Measurements from ENCODE around the gene URB2.
"Not testable (repeated sequence)": the region's sequence is repeated elsewhere in the genome, so short reads cannot be mapped to it uniquely, and the experiment has no call there.

The URB2 gene

DNA sequence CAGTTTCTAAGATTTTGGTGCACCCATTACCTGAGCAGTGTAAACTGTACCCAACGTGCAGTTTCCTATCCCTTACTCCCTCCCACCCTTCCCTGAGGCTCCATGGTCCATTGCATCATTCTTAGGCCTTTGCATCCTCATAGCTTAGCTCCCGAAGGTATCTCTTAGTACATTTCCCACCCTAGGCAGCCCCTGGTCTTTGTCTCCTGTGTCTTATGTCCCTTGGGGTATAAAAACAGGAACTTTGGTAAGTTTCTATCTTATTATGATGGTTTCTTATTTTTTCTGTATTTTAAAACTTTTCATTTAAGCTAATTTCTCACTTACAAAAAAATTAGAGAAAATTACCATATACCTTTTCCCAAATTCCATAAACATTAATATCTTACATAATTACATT is 78.1 kb downstream of the URB2 start:
- H3K27ac ChIP-seq = no peak overlapping the region
- DNase-seq (ENCODE audit: low spot score) = no peak
- TF ChIP-seq, protein P1, sequence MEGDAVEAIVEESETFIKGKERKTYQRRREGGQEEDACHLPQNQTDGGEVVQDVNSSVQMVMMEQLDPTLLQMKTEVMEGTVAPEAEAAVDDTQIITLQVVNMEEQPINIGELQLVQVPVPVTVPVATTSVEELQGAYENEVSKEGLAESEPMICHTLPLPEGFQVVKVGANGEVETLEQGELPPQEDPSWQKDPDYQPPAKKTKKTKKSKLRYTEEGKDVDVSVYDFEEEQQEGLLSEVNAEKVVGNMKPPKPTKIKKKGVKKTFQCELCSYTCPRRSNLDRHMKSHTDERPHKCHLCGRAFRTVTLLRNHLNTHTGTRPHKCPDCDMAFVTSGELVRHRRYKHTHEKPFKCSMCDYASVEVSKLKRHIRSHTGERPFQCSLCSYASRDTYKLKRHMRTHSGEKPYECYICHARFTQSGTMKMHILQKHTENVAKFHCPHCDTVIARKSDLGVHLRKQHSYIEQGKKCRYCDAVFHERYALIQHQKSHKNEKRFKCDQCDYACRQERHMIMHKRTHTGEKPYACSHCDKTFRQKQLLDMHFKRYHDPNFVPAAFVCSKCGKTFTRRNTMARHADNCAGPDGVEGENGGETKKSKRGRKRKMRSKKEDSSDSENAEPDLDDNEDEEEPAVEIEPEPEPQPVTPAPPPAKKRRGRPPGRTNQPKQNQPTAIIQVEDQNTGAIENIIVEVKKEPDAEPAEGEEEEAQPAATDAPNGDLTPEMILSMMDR (IDR thresholded peaks at IDR 0.05) = no peak
- no peak overlapping the region for H3K4me3 ChIP-seq

DNA sequence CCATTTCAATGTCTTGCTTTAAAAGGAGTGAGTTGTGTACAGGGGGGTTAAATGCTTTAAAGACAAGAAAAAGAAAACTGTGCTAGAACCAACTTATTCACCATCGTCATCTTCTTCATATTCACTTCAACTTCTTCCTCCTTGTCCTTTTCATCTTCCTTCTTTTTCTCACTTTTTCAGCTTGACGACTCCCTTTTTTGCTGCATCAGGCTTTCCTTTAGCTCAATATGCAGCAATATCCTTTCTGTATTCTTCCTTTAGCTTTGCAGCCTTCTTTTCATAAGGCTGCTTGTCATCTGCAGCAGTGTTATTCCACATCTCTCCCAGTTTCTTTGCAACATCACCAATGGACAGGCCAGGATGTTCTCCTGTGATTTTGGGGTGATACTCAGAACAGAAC is 79.1 kb downstream of the URB2 start:
- not testable (repeated sequence) for DNase-seq (ENCODE audit: low spot score); H3K27ac ChIP-seq; H3K4me3 ChIP-seq

DNA sequence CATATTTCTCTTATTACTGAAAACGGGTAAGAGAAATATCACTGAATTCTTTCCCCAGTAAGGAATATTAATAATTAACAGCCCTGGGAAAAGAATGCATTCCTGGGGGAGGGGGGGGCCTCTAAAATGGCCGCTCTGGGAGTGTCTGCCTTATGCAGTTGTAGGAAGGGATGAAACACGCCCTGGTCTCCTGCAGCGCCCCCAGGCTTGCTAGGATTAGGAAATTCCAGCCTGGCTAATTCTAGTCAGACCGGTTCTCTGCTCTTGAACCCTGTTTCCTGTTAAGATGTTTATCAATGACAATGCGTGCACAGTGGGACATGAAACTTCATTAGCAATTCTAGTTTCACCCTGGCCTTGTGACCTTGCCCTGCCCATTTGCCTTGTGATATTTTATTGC is 81.1 kb downstream of the URB2 start:
- not testable (repeated sequence) for DNase-seq (ENCODE audit: low spot score); H3K27ac ChIP-seq; H3K4me3 ChIP-seq

DNA sequence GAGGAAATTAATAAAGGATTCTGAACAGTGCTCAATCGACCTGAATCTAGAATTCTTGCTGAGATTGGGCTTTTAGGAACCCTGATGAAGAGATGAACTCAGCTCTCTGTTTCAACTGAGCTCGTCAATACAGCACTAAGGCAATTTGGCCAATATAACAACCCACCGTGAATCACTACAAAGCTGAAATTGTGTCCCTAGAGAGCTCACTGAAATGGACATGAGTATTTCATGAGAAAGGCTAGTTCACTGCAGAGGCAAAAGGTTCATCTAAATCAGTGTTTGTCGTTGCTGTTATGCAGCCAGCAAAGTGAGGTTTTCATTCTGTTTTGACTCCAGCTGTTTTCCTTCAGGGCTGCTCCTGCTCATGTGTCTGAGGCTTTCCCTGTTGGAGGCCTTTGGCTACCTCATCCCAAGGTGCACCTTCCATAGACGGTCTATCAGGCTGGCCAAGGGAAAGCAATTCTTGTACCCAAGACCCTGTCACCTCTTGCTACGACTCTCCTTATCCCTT is 83.5 kb downstream of the URB2 start:
- DNase-seq (ENCODE audit: low spot score) = no peak
- TF ChIP-seq, protein P1 (IDR thresholded peaks at IDR 0.05) = no peak
- no peak overlapping the region for H3K4me3 ChIP-seq
- H3K27ac ChIP-seq = no peak overlapping the region

Measured in coronary artery (tissue), 2 donors.